Measurements from ENCODE around the gene SULF2.
"Not testable (repeated sequence)": the region's sequence is repeated elsewhere in the genome, so short reads cannot be mapped to it uniquely, and the experiment has no call there.

The SULF2 gene

GRCh38 chr20:47804224-47804825 lies 19.0 kb upstream of the SULF2 start:
- not testable (repeated sequence) for ATAC-seq

GRCh38 chr20:47802975-47803374 lies 17.7 kb upstream of the SULF2 start:
- no peak for ATAC-seq

GRCh38 chr20:47802226-47802920 lies 17.1 kb upstream of the SULF2 start:
- no peak for ATAC-seq

- ATAC-seq: no peak
Measured at GRCh38 chr20:47801759-47802158, 16.5 kb upstream of the SULF2 start.

GRCh38 chr20:47801079-47801478 lies 15.8 kb upstream of the SULF2 start:
- ATAC-seq: no peak

GRCh38 chr20:47800623-47801022 lies 15.3 kb upstream of the SULF2 start:
- no peak for ATAC-seq

GRCh38 chr20:47799116-47799715 lies 13.9 kb upstream of the SULF2 start:
- ATAC-seq: no peak

- no peak for ATAC-seq
Measured at GRCh38 chr20:47796971-47797370, 11.7 kb upstream of the SULF2 start.

- ATAC-seq: no peak
Measured at GRCh38 chr20:47795214-47795907, 10.1 kb upstream of the SULF2 start.

- not testable (repeated sequence) for ATAC-seq
Measured at GRCh38 chr20:47794264-47794663, 9.0 kb upstream of the SULF2 start.

GRCh38 chr20:47792021-47792618 lies 6.8 kb upstream of the SULF2 start:
- no peak for ATAC-seq

- no peak for ATAC-seq
Measured at GRCh38 chr20:47791084-47791599, 5.9 kb upstream of the SULF2 start.

- no peak for ATAC-seq
Measured at GRCh38 chr20:47790580-47790965, 5.3 kb upstream of the SULF2 start.

GRCh38 chr20:47789764-47790579 lies 4.7 kb upstream of the SULF2 start:
- ATAC-seq: no peak

GRCh38 chr20:47789081-47789763 lies 3.9 kb upstream of the SULF2 start:
- ATAC-seq: no peak

- ATAC-seq: no peak
Measured at GRCh38 chr20:47788741-47789080, 3.4 kb upstream of the SULF2 start.

- no peak for ATAC-seq
Measured at GRCh38 chr20:47786765-47787107, 1.5 kb upstream of the SULF2 start.

GRCh38 chr20:47785854-47786764 lies 828 bp upstream of the SULF2 start:
- peak in 1 of 2 donors; percentile 24 for ATAC-seq

GRCh38 chr20:47784599-47785310 lies 526 bp downstream of the SULF2 start:
- ATAC-seq: no peak

Measured in activated CD4-positive, CD25-positive, alpha-beta regulatory T cell treated with anti-CD3 and anti-CD28 coated beads, Interleukin-2, amount 50 U/mL, for 24 hours (primary cell).